Ascending aorta (tissue), 2 donors: ENCODE results near the gene ACER2. TPM values are rescaled to one million over a fixed set of nuclear protein-coding genes. Genes with fewer than 3 reads are reported as not detected.

Experiments used
- DNase-seq, 2 donors: peaks; one replicate each; pipeline ENCODE4 v3.0.0-alpha.2; 2019; ENCODE audit warnings: low spot score in 2 of 2
- H3K27ac ChIP-seq, 2 donors: fragments of 200-600 bp; sonication (generic); one replicate each; pipeline ENCODE4 v1.5.1; 2016 to 2017; ENCODE audit warnings: mild to moderate bottlenecking in 1 of 2
- H3K27me3 ChIP-seq: fragments of 200-600 bp; sonication (generic); one replicate; pipeline ENCODE4 v1.5.1; 2017
- H3K36me3 ChIP-seq, 2 donors: fragments of 200-600 bp; sonication (generic); one replicate each; pipeline ENCODE4 v1.5.1; 2016
- H3K4me1 ChIP-seq, 2 donors: fragments of 200-600 bp; sonication (generic); one replicate each; pipeline ENCODE4 v1.5.1; 2016 to 2017; ENCODE audit warnings: mild to moderate bottlenecking in 1 of 2
- H3K4me3 ChIP-seq, 2 donors: fragments of 200-600 bp; sonication (generic); one replicate each; pipeline ENCODE4 v1.5.1; 2016 to 2017; ENCODE audit warnings: mild to moderate bottlenecking in 1 of 2
- H3K9me3 ChIP-seq, 2 donors: fragments of 200-600 bp; sonication (generic); one replicate each; pipeline ENCODE4 v1.5.1; 2016
- intact Hi-C: fragments of 100-400 bp; cut with DNase I; formaldehyde crosslinking; loops from one replicate; pipeline ENCODE4 v1.15.1; 2023
- total RNA-seq: library from RNA; depleted of rRNA; stranded (reverse); fragments of >200 nt; gene quantifications from one replicate; pipeline ENCODE4 v1.1.0, GENCODE V29; 2016
- TF ChIP-seq, protein P1 (sequence below), 3 experiments: fragments of 200-600 bp in 2 of 3; fragments of 450-650 bp in 1 of 3; sonication (generic) in 2 of 3; IDR thresholded peaks; one replicate each; pipeline ENCODE4 v1.5.1; 2016 to 2019; ENCODE audit warnings: antibody characterized with exemption in 3 of 3, mild to moderate bottlenecking in 1 of 3, moderate library complexity in 1 of 3

ACER2 gene
- total RNA-seq: 1.4 TPM

DNA sequence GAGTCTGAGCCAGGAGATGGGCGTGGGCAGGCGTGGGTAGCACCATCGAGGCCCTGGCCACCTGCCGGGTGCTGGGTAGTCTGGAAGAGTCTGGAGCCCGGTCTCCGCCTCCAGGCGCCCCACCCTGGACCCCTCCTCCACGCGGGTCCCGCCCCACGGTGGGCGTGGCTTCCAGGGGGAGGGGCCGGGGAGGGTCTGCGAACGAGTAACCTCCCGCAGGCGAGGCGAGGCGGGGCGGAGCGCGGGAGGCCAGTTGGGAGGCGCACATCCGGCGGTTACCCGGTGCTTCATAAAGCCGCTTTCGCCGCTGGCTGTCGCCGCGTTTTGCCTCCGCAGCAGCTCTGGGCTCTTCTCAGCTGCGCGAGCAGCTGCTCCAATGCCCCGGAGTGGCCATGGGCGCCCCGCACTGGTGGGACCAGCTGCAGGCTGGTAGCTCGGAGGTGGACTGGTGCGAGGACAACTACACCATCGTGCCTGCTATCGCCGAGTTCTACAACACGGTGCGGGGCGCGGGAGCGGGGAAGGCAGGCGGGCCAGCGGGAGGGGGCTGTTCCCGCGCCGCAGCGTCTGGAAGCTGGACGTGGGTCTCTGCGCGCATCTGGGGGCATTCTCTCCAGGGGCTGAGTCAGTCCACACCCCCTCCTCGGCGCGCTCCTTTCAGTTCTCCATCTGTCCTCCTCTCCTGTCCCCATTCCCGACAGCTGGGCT, at the start of gene ACER2:
TSS of gene ACER2 (plus strand) at position 317 of the 708 bp plus-strand sequence. CDS start at position 393, 76 bp downstream.
- intact Hi-C loops: loop anchor here (1.0 kb wide), 4 partner anchors 22 to 225 kb away; partner anchors contain the start of gene RPS6
- H3K4me3 ChIP-seq: peak within 1 kb of the TSS; percentile 92 to 94
- peak within 1 kb of the TSS; percentile 88 to 89 for H3K27ac ChIP-seq
- H3K9me3 ChIP-seq: no peaks in the 10 kb centered on the region
- TF ChIP-seq, protein P1, sequence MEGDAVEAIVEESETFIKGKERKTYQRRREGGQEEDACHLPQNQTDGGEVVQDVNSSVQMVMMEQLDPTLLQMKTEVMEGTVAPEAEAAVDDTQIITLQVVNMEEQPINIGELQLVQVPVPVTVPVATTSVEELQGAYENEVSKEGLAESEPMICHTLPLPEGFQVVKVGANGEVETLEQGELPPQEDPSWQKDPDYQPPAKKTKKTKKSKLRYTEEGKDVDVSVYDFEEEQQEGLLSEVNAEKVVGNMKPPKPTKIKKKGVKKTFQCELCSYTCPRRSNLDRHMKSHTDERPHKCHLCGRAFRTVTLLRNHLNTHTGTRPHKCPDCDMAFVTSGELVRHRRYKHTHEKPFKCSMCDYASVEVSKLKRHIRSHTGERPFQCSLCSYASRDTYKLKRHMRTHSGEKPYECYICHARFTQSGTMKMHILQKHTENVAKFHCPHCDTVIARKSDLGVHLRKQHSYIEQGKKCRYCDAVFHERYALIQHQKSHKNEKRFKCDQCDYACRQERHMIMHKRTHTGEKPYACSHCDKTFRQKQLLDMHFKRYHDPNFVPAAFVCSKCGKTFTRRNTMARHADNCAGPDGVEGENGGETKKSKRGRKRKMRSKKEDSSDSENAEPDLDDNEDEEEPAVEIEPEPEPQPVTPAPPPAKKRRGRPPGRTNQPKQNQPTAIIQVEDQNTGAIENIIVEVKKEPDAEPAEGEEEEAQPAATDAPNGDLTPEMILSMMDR (IDR thresholded peaks at IDR 0.05): peak in 2 of 3 experiments; percentile 4 to 18
- DNase-seq: peak; percentile 79 to 97
- H3K36me3 ChIP-seq: no peaks in the 10 kb centered on the region
- H3K4me1 ChIP-seq: peaks cover 0 to 12% of the 10 kb centered on the region in 2 donors
- H3K27me3 ChIP-seq: no peaks in the 10 kb centered on the region

DNA sequence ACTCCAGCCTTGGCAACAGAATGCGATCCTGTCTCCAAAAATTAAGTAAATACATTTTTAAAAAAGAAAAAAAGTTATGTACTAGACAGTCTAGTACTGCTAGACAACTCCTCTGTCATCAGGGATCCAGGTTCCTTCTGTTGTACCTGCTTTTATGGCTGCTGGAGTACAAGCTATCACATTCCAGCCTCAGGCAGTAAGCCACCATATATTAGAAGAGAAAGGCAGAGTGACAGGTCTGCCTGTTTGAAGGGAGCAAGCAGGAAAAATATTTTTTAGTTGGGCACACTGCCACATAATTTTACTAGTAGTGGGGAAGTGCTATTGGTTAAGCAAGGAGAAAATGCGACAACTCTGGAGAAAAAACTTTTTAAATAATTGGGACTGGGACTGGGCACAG, 39.7 kb upstream of the ACER2 start:
- Histone ChIP-seq H3K4me3 (no peak overlapping the region), H3K9me3 (no peaks in the 10 kb centered on the region), H3K36me3 (peaks cover 23 to 72% of the 10 kb centered on the region in 2 donors), H3K4me1 (no peaks in the 10 kb centered on the region), H3K27ac (no peak overlapping the region), H3K27me3 (no peaks in the 10 kb centered on the region)
- TF ChIP-seq, protein P1 (IDR thresholded peaks at IDR 0.05): no peak
- no peak for DNase-seq
- intact Hi-C loops: no loop called here

DNA sequence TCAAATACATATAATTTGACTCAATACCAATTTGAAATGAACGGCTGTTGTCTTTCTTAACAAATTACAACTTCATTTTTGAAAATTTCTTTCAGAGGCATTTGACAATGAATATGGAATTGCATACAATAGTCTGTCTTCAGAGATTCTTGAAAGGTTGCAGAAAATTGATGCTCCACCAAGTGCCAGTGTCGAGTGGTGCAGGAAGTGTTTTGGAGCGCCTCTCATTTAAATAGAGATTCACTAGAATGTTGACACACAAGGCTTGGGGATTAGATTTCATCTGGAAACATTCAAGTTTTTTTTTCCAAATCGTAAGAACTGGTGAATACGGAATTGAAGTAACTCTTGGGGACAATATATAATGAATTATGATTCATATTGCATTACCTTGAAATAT, 36.9 kb upstream of the ACER2 start:
- DNase-seq: no peak
- no peak overlapping the region for H3K27ac ChIP-seq
- intact Hi-C loops: no loop called here
- no peaks in the 10 kb centered on the region for H3K9me3 ChIP-seq
- H3K27me3 ChIP-seq: no peaks in the 10 kb centered on the region
- H3K4me3 ChIP-seq: no peak overlapping the region
- no peaks in the 10 kb centered on the region for H3K4me1 ChIP-seq
- TF ChIP-seq, protein P1 (IDR thresholded peaks at IDR 0.05): no peak
- peaks cover 40 to 74% of the 10 kb centered on the region in 2 donors for H3K36me3 ChIP-seq

DNA sequence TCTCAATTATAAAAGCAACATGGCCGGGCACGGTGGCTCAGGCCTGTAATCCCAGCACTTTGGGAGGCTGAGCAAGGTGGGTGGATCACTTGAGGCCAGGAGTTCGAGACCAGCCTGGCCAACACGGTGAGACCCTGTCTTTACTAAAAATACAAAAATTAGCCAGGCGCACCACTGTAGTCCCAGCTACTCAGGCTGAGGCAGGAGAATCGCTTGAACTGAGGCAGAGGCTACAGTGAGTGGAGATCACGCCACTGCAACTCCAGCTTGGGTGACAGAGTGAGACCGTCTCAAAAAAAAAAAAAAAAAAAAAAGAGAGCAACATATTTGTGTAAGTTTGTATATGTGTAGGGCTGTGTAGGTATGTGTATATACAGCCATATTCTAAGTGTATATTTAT, 36.2 kb upstream of the ACER2 start:
- DNase-seq: no peak
- intact Hi-C loops: no loop called here
- H3K27me3 ChIP-seq: no peaks in the 10 kb centered on the region
- peaks cover 0 to 2% of the 10 kb centered on the region in 2 donors for H3K4me1 ChIP-seq
- H3K4me3 ChIP-seq: no peak overlapping the region
- H3K27ac ChIP-seq: no peak overlapping the region
- peaks cover 44 to 74% of the 10 kb centered on the region in 2 donors for H3K36me3 ChIP-seq
- TF ChIP-seq, protein P1 (IDR thresholded peaks at IDR 0.05): no peak
- no peaks in the 10 kb centered on the region for H3K9me3 ChIP-seq

DNA sequence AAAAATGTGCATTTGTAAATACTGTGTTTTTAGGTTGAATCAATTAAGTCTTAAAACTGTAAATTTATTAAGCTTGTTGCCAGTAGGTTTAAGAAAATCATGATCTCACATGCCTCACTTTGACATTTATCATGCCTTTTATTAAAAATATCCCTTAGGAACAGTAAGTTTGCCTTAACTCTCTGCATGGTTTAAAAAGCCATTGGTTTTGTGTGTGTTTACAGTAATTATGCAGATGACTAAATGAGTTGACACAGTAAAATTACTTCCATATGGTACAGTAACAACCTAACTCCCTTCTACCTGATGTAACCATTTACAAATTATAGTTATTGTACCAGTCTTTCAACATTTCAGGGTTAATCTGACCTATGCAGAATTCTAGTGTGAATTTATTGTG, 35.3 kb upstream of the ACER2 start:
- Histone ChIP-seq H3K4me1 (peaks cover 0 to 12% of the 10 kb centered on the region in 2 donors), H3K27me3 (no peaks in the 10 kb centered on the region), H3K9me3 (no peaks in the 10 kb centered on the region), H3K27ac (no peak overlapping the region), H3K36me3 (peaks cover 51 to 74% of the 10 kb centered on the region in 2 donors), H3K4me3 (no peak overlapping the region)
- intact Hi-C loops: no loop called here
- no peak for DNase-seq
- TF ChIP-seq, protein P1 (IDR thresholded peaks at IDR 0.05): no peak
